Stimulated activated effector memory CD8-positive, alpha-beta T cell treated with anti-CD3 and anti-CD28 coated beads, Interleukin-12 subunit alpha, Interleukin-12 subunit beta, amount 100 ng/mL, for 72 hours (primary cell): Measurements from ENCODE around the gene METTL2A.
"Not testable (repeated sequence)": the region's sequence is repeated elsewhere in the genome, so short reads cannot be mapped to it uniquely, and the experiment has no call there.

Experiments
- ATAC-seq: fragments of 150-1000 bp; cut with Tn5 transposase; 2 replicates; pipeline ENCODE4 v1.10.0; 2021
- DNase-seq, 2 donors: peaks; one replicate each; pipeline ENCODE4 v3.0.0; 2021 to 2022; ENCODE audit warnings: low spot score in 2 of 2
- H3K27ac Mint-ChIP-seq: one replicate; pipeline ENCODE4 v1.8.0; 2022; ENCODE audit warnings: mild to moderate bottlenecking, mixed read lengths
- H3K36me3 Mint-ChIP-seq: one replicate; pipeline ENCODE4 v1.8.0; 2022; ENCODE audit warnings: mild to moderate bottlenecking, mixed read lengths
- H3K4me1 Mint-ChIP-seq: one replicate; pipeline ENCODE4 v1.8.0; 2022; ENCODE audit warnings: mixed read lengths
- H3K4me3 Mint-ChIP-seq: one replicate; pipeline ENCODE4 v1.8.0; 2022; ENCODE audit warnings: mild to moderate bottlenecking, mixed read lengths
- H3K9me3 Mint-ChIP-seq: one replicate; pipeline ENCODE4 v1.8.0; 2022; ENCODE audit warnings: mixed read lengths

Gene METTL2A

GRCh38 chr17:62453656-62454055, 30.0 kb downstream of the METTL2A start:
- Mint-ChIP-seq H3K36me3 (peaks cover 23% of the 10 kb centered on the region), H3K4me1 (peaks cover 18% of the 10 kb centered on the region), H3K27ac (peak overlapping the region; percentile 17)
- ATAC-seq, DNase-seq, H3K9me3 Mint-ChIP-seq, H3K4me3 Mint-ChIP-seq: not testable (repeated sequence)

GRCh38 chr17:62454111-62454510, 30.4 kb downstream of the METTL2A start:
- Mint-ChIP-seq H3K4me1 (peaks cover 18% of the 10 kb centered on the region), H3K27ac (peak overlapping the region; percentile 17), H3K36me3 (peaks cover 19% of the 10 kb centered on the region)
- not testable (repeated sequence) for H3K9me3 Mint-ChIP-seq, ATAC-seq, H3K4me3 Mint-ChIP-seq, DNase-seq

GRCh38 chr17:62456016-62456415, 32.3 kb downstream of the METTL2A start:
- no peaks in the 10 kb centered on the region for H3K36me3 Mint-ChIP-seq
- DNase-seq (no peak), ATAC-seq (no peak)
- no peak overlapping the region for H3K27ac Mint-ChIP-seq
- no peaks in the 10 kb centered on the region for H3K9me3 Mint-ChIP-seq
- H3K4me3 Mint-ChIP-seq, result no peak overlapping the region
- H3K4me1 Mint-ChIP-seq, result peaks cover 23% of the 10 kb centered on the region

GRCh38 chr17:62458483-62458882, 34.8 kb downstream of the METTL2A start:
- peaks cover 18% of the 10 kb centered on the region for H3K4me1 Mint-ChIP-seq
- H3K27ac Mint-ChIP-seq, result not testable (repeated sequence)

GRCh38 chr17:62464422-62464821, 40.7 kb downstream of the METTL2A start:
- H3K36me3 Mint-ChIP-seq, ATAC-seq, DNase-seq, H3K4me3 Mint-ChIP-seq, H3K4me1 Mint-ChIP-seq, H3K27ac Mint-ChIP-seq, H3K9me3 Mint-ChIP-seq: not testable (repeated sequence)

More at GRCh38 chr17:62458483-62458882, 34.8 kb downstream of the METTL2A start:
- not testable (repeated sequence) for H3K4me3 Mint-ChIP-seq, H3K9me3 Mint-ChIP-seq, H3K36me3 Mint-ChIP-seq, ATAC-seq, DNase-seq

GRCh38 chr17:62465271-62465670, 41.6 kb downstream of the METTL2A start:
- not testable (repeated sequence) for H3K4me1 Mint-ChIP-seq, H3K27ac Mint-ChIP-seq, ATAC-seq, H3K9me3 Mint-ChIP-seq, H3K4me3 Mint-ChIP-seq, DNase-seq, H3K36me3 Mint-ChIP-seq

GRCh38 chr17:62470666-62471379, 47.1 kb downstream of the METTL2A start:
- ATAC-seq, result peak; percentile 63
- not testable (repeated sequence) for H3K4me1 Mint-ChIP-seq, H3K4me3 Mint-ChIP-seq, H3K36me3 Mint-ChIP-seq, H3K9me3 Mint-ChIP-seq
- DNase-seq, result peak; percentile 46 to 69
- H3K27ac Mint-ChIP-seq, result peak overlapping the region; percentile 70

- ATAC-seq, H3K27ac Mint-ChIP-seq, H3K36me3 Mint-ChIP-seq, H3K4me1 Mint-ChIP-seq, H3K4me3 Mint-ChIP-seq, H3K9me3 Mint-ChIP-seq, DNase-seq: not testable (repeated sequence)
Measured at GRCh38 chr17:62471380-62471880, 47.7 kb downstream of the METTL2A start.

- H3K4me1 Mint-ChIP-seq, result peaks cover 13% of the 10 kb centered on the region
- H3K9me3 Mint-ChIP-seq, DNase-seq, H3K36me3 Mint-ChIP-seq, H3K4me3 Mint-ChIP-seq, H3K27ac Mint-ChIP-seq, ATAC-seq: not testable (repeated sequence)
Measured at GRCh38 chr17:62473030-62473982, 49.6 kb downstream of the METTL2A start.

GRCh38 chr17:62477111-62477510, 53.4 kb downstream of the METTL2A start:
- not testable (repeated sequence) for DNase-seq, ATAC-seq, H3K9me3 Mint-ChIP-seq
- H3K27ac Mint-ChIP-seq, result peak overlapping the region; percentile 88
- H3K4me3 Mint-ChIP-seq, result peak overlapping the region; percentile 70
- H3K4me1 Mint-ChIP-seq, result peaks cover 25% of the 10 kb centered on the region
- peaks cover 22% of the 10 kb centered on the region for H3K36me3 Mint-ChIP-seq

- H3K4me3 Mint-ChIP-seq, result peak overlapping the region; percentile 70
- peak overlapping the region; percentile 88 for H3K27ac Mint-ChIP-seq
- peaks cover 25% of the 10 kb centered on the region for H3K4me1 Mint-ChIP-seq
- H3K9me3 Mint-ChIP-seq, result not testable (repeated sequence)
- H3K36me3 Mint-ChIP-seq, result peaks cover 28% of the 10 kb centered on the region
- DNase-seq (peak; percentile 24 to 72), ATAC-seq (peak; percentile 42)
Measured at GRCh38 chr17:62477718-62478408, 54.2 kb downstream of the METTL2A start.

GRCh38 chr17:62478424-62478879, 54.8 kb downstream of the METTL2A start, which contains the start of gene TLK2:
TLK2 (plus strand) TSS chr17:62478825; CDS start chr17:62481126, 2,301 bp downstream.
- Mint-ChIP-seq H3K9me3 (no peaks in the 10 kb centered on the region), H3K4me1 (peaks cover 25% of the 10 kb centered on the region), H3K27ac (peak within 1 kb of the TSS; percentile 94), H3K4me3 (peak within 1 kb of the TSS; percentile 78), H3K36me3 (peaks cover 34% of the 10 kb centered on the region)
- ATAC-seq (peak; percentile 86), DNase-seq (peak; percentile 68 to 82)

- H3K4me1 Mint-ChIP-seq, result peaks cover 25% of the 10 kb centered on the region
- H3K27ac Mint-ChIP-seq, result peak overlapping the region; percentile 94
- H3K36me3 Mint-ChIP-seq, result peaks cover 40% of the 10 kb centered on the region
- DNase-seq, result peak; percentile 52 to 80
- peak; percentile 61 for ATAC-seq
- peak overlapping the region; percentile 78 for H3K4me3 Mint-ChIP-seq
- H3K9me3 Mint-ChIP-seq, result not testable (repeated sequence)
Measured at GRCh38 chr17:62478880-62479638, 55.4 kb downstream of the METTL2A start.

- not testable (repeated sequence) for ATAC-seq, H3K9me3 Mint-ChIP-seq
- H3K27ac Mint-ChIP-seq, result peak overlapping the region; percentile 94
- peaks cover 25% of the 10 kb centered on the region for H3K4me1 Mint-ChIP-seq
- peaks cover 47% of the 10 kb centered on the region for H3K36me3 Mint-ChIP-seq
- peak in 1 of 2 donors; percentile 63 for DNase-seq
- H3K4me3 Mint-ChIP-seq, result peak overlapping the region; percentile 78
Measured at GRCh38 chr17:62479639-62480258, 56.1 kb downstream of the METTL2A start.
